Activated CD4-positive, alpha-beta T cell treated with anti-CD3 and anti-CD28 coated beads, Interleukin-10, Interleukin-2, amounts not matched to agents 100 ng/mL and 50 ng/mL, durations not matched to agents 16 hours and 8 hours (primary cell): Measurements from ENCODE around the gene RUFY3.
"Not testable (repeated sequence)": the region's sequence is repeated elsewhere in the genome, so short reads cannot be mapped to it uniquely, and the experiment has no call there.

Experiments used
- DNase-seq: peaks from one replicate; pipeline ENCODE4 v3.0.0-alpha.2; 2020

Gene RUFY3

GRCh38 chr4:70706044-70706461, 15.7 kb upstream of the RUFY3 start:
- DNase-seq = no peak

DNA sequence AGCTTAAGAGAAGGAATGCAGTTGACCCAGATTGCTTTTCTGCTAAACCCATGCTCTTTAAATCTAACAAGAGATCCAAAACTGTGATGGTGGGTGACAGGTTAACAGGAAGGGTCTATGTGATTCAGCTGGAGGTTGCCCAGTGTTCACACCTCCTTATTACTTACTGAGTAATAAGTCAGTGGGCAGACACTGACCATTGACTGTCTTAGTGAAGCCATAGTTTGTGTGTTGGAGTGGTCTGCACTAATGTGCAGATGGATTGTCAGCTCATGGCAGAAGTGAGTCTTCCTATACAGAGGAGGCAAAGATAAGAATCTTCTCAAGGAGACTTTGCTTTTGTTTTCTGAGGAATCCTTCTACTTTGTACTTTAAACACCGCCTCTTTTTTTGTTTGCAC, 15.2 kb upstream of the RUFY3 start:
- no peak for DNase-seq

DNA sequence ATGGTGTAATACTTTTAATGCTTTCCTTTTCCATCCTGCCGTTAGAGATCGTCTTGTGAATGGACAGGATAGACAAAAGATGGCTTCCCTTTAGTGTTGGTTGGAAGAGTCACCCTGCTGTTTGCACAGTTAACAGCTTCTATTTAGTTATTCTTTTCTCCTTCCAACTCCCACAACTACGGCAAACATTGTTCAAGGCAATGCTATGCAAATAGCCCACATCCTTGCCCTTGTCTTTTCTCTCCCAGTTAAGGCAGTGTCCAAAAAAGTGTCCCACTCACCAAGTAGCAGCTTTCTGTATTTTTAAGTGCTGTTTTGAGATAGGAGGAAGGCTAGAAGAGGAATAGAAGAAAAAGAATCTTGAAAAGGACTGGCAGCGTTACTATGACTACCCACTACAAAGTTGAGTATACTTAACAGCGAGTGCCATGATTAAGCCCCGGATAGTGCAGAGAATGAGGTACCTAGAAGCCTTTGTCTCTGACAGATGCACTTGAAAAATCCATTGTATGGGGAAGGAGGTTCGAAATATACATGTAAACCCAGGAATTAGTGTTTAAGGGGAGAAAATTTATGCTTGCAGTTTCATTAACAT, 12.1 kb upstream of the RUFY3 start:
- no peak for DNase-seq

DNA sequence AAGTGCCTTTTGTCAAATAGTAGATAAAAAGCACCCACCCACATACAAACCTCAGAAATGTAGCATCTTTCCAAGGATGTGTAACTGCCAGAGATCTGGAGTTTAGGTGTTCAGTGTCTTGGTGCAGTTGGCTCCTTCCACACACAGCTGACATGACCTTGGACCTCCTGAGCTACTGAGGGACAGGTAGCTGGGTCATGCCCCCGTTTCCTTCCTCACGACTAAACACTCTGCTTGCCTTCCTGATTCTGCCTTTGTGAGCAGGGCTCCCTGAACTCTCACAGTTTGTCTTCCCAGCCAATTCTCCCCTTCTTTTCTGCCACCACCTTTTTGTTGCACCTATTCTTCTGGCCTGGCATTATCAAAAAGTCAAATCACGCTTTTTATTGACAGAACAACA, 10.2 kb upstream of the RUFY3 start:
- DNase-seq = no peak

- no peak for DNase-seq
Measured at GRCh38 chr4:70712150-70712549, 9.6 kb upstream of the RUFY3 start.

- no peak for DNase-seq
Measured at GRCh38 chr4:70712604-70713452, 8.9 kb upstream of the RUFY3 start.

GRCh38 chr4:70713453-70714078, 8.2 kb upstream of the RUFY3 start:
- no peak for DNase-seq

DNA sequence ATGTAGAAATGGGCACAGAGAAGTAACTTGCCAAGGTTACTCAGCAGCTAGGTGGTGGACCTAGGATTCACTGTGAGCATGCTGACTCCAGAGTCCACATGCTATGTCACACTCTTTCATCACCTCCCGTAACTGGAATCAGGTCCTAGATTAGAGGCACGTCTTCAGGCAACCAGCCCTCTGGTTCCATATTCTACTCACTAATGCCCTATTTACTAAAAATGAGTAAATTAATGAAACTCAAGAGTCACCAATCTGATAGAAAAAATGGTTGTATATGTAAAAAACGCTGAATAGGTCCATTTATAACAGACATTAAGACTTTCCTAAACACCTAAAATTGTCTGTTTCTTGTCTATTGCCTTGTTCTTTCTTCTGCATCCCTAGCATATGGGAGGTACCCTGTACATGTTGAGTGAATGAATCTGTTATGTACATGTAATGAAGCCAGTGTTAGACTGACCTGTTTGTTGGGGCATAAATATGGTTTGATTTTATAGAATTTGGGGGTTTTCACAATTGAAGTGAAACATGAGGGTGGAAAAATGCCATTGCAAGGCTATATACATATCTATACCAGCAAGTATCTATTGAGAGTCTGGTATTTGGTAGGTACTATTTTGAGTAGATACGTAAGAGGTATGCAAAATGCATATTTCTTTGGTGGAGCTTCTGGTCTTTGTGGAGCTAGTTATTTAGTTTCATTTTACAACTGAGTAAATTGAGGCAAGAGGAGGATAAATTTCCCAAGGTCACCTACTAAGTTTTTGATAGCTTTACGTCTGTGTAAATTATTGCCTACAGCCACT, 7.5 kb upstream of the RUFY3 start:
- DNase-seq = no peak

DNA sequence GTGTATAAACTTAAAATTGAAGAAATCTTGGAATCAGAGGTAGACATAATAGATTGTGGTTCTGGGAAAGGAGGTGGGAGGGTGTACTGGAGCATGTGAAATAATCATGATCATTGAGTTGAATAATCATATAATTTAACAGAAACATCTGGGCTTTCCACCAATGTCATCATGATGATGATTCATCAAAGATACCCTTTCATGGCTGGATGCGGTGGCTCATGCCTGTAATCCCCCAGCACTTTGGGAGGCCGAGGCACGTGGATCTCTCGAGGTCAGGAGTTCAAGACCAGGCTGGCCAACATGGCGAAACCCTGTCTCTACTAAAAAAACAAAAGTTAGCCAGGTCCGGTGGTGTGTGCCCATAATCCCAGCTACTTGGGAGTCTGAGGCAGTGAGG, 6.7 kb upstream of the RUFY3 start:
- DNase-seq = no peak

DNA sequence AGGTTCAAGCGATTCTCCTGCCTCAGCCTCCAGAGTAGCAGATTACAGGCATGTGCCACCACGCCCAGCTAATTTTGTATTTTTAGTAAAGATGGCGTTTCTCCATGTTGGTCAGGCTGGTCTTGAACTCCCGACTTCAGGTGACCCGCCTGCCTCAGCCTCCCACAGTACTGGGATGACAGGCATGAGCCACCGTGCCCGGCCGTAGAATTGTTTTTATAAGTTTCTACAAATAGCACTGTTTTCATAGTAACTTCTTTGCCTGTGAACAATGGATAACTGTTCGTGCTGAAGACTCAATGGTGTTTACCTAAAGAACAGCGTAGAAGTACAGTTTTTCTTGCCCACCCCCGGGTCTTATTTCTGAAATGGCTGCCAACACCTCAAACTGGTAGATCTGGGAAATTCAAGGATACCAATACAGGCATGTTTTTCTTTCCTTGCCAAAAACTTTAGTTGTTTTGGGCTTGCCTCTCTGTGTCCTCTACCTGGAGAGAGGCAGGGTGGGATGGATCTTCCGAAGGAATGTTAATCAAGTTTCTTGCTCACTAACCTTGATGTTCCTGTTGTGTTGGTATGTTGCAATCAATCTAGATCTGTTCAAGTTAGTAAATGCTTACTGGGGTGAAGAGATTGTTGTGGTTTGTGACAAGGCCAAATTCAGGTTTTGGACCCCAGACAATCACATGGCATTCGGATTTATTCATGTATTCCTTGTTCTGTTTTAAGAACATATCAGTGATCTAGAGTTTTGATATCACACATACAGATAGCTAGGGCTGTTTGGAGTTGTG, 2.8 kb upstream of the RUFY3 start:
- no peak for DNase-seq

GRCh38 chr4:70722199-70722791, 531 bp downstream of the RUFY3 start:
- DNase-seq = peak; percentile 36

DNA sequence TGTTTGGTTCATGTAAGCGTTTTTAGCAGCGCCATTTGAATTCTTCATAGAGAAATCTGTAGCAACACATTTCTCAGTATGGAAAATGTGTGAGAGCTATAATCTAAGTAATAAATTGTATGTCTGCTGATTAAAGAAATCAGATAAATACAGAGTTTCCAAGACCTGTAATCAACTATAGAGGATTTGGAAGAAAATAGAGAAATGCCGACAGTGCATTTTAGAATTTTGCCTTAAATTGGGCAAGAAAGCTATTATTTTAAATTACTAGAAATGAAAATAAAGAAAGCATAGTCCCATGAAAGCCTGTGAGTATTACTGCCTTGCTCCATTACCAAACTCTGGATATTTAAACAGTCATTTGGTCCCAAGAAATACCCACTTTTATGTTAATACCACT, 2.7 kb downstream of the RUFY3 start:
- no peak for DNase-seq

GRCh38 chr4:70725633-70726032, 3.9 kb downstream of the RUFY3 start:
- no peak for DNase-seq

GRCh38 chr4:70726515-70726914, 4.8 kb downstream of the RUFY3 start:
- DNase-seq = not testable (repeated sequence)

GRCh38 chr4:70728091-70728490, 6.3 kb downstream of the RUFY3 start:
- no peak for DNase-seq

GRCh38 chr4:70732878-70733277, 11.1 kb downstream of the RUFY3 start:
- DNase-seq = not testable (repeated sequence)

DNA sequence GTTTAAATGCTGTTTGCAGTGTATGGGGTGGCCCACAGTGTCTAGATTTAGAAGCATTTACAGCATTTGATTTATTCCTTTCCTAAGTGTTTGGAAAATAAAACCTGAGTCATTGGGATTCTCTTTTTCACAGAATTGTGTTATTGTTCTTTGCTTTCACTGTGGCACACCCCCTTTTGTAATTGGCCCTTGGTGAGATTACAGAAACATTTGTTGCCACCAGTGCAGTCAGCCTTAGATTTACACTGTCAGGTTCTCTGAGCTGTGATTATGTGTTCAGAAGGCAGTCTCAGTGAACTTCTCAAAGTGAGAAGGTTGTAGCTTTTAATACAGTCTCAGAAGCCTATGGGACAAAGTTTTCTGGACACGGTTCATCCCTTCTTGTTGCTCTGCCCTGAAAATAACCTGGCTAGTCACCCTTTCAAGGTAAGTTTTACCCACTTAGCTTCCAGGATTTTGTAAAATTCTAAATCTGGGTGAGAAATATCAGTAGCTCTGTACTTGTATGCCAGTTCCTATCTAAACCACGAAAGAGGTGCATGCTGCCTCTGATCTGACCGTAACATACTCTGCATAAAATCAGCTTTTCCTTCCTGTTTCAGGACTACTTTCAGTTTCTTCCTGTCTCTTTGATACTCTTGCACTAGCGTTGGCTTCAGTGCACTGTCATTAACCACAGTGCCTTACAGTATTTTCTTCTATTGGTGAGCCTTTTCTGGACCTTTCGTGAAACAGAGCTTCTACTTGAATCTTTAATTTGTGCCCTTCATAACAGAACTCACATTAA, 12.6 kb downstream of the RUFY3 start:
- DNase-seq = peak; percentile 86

GRCh38 chr4:70734971-70735370, 13.2 kb downstream of the RUFY3 start:
- DNase-seq = peak; percentile 16

DNA sequence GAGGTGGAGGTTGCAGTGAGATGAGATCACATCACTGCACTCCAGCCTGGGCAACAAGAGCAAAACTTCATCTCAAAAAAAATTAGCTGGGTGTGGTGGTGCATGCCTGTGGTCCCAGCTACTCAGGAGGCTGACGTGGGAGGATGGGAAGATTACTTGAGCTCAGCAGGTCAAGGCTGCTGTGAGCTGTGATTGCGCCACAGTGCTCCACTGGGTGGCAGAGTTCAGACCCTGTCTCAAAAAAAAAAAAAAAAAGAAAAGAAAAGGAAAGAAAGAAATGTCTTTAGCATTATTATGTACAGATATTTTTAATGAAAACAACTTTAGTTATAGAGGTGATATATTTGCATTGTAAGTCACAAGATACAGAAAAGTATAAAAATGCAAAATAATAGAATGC, 14.2 kb downstream of the RUFY3 start:
- DNase-seq = peak; percentile 65

- DNase-seq = peak; percentile 59
Measured at GRCh38 chr4:70737006-70737405, 15.2 kb downstream of the RUFY3 start.

DNA sequence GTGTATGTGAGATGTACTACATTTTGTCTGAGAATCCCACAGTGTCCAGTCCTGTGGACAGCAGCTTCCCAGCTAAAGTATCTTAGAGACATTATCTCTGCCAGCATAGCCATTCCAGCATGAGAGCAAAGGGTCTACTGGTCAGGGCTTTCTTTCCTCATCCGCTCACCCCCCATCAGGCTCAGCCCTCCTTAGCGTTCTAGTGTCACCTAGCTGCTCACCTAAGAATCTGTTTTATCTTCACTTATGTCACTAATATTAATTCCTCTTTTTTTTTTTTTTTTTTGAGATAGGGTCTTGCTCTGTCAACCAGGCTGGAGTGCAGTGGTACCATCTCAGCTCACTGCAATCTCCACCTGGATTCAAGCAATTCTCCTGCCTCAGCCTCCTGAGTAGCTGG, 15.6 kb downstream of the RUFY3 start:
- no peak for DNase-seq
